ENCODE results near the gene TGFBR3L.
"Not testable (repeated sequence)": the region's sequence is repeated elsewhere in the genome, so short reads cannot be mapped to it uniquely, and the experiment has no call there.

Gene TGFBR3L

GRCh38 chr19:7881910-7882309 lies 32.7 kb upstream of the TGFBR3L start:
- no peak for DNase-seq

GRCh38 chr19:7883105-7883504 lies 31.5 kb upstream of the TGFBR3L start:
- no peak for DNase-seq

GRCh38 chr19:7883796-7884570 lies 30.6 kb upstream of the TGFBR3L start:
- DNase-seq = no peak

GRCh38 chr19:7885818-7886217 lies 28.8 kb upstream of the TGFBR3L start:
- DNase-seq = no peak

GRCh38 chr19:7887408-7888144 lies 27.1 kb upstream of the TGFBR3L start:
- no peak for DNase-seq

- DNase-seq = no peak
These were observed 26.3 kb upstream of the TGFBR3L start, which contains the start of gene LRRC8E for GRCh38 chr19:7888145-7888825. LRRC8E (plus strand) TSS chr19:7888510; CDS start chr19:7895604, 7,094 bp downstream.

- DNase-seq = no peak
These were observed 25.8 kb upstream of the TGFBR3L start for GRCh38 chr19:7888826-7889217.

- DNase-seq = not testable (repeated sequence)
These were observed 21.1 kb upstream of the TGFBR3L start for GRCh38 chr19:7893362-7894101.

- DNase-seq = no peak
These were observed 19.9 kb upstream of the TGFBR3L start for GRCh38 chr19:7894612-7895309.

- DNase-seq = no peak
These were observed 19.1 kb upstream of the TGFBR3L start for GRCh38 chr19:7895565-7895964.

GRCh38 chr19:7897292-7897691 lies 17.3 kb upstream of the TGFBR3L start:
- DNase-seq = no peak

- no peak for DNase-seq
These were observed 15.7 kb upstream of the TGFBR3L start for GRCh38 chr19:7898967-7899366.

- DNase-seq = no peak
These were observed 14.8 kb upstream of the TGFBR3L start for GRCh38 chr19:7899751-7900378.

- DNase-seq = no peak
These were observed 14.2 kb upstream of the TGFBR3L start for GRCh38 chr19:7900401-7900870.

GRCh38 chr19:7900931-7901330 lies 13.7 kb upstream of the TGFBR3L start:
- DNase-seq = no peak

GRCh38 chr19:7901337-7901736 lies 13.3 kb upstream of the TGFBR3L start:
- DNase-seq = no peak

GRCh38 chr19:7902796-7903243 lies 11.8 kb upstream of the TGFBR3L start:
- DNase-seq = no peak

GRCh38 chr19:7903244-7904073 lies 11.2 kb upstream of the TGFBR3L start, which contains the start of gene MAP2K7:
MAP2K7 (plus strand) TSS chr19:7903877; CDS start chr19:7903945, 68 bp downstream.
- peak; percentile 100 for DNase-seq

GRCh38 chr19:7904074-7905020 lies 10.3 kb upstream of the TGFBR3L start:
- peak; percentile 89 to 90 for DNase-seq

Data from CD4-positive, alpha-beta T cell treated with Interferon alpha-2 for 1 hour (primary cell).